Nephron progenitor cell (in vitro differentiated cells): Measurements from ENCODE around the gene LRRC4C.

Source experiments
- DNase-seq: peaks from one replicate; pipeline ENCODE4 v3.0.0; 2021
- H3K27ac Mint-ChIP-seq: 2 replicates; pipeline ENCODE4 v1.8.0; 2021; ENCODE audit warnings: mild to moderate bottlenecking, moderate library complexity, mixed read lengths
- H3K27me3 Mint-ChIP-seq: 2 replicates; pipeline ENCODE4 v1.8.0; 2021; ENCODE audit warnings: mild to moderate bottlenecking, low read depth, mixed read lengths; ENCODE audit not compliant: poor library complexity
- H3K36me3 Mint-ChIP-seq: 2 replicates; pipeline ENCODE4 v1.8.0; 2021; ENCODE audit warnings: low read depth, mixed read lengths
- H3K4me1 Mint-ChIP-seq: 2 replicates; pipeline ENCODE4 v1.8.0; 2021; ENCODE audit warnings: mixed read lengths
- H3K4me3 Mint-ChIP-seq: 2 replicates; pipeline ENCODE4 v1.8.0; 2021; ENCODE audit warnings: mild to moderate bottlenecking, moderate library complexity, mixed read lengths
- H3K9me3 Mint-ChIP-seq: 2 replicates; pipeline ENCODE4 v1.8.0; 2021; ENCODE audit warnings: mild to moderate bottlenecking, moderate library complexity, mixed read lengths
- CTCF ChIP-seq: fragments of 200-600 bp; sonication (generic); IDR thresholded peaks from 2 replicates; pipeline ENCODE4 v1.5.0; 2021; ENCODE audit warnings: antibody characterized with exemption

The LRRC4C gene

GRCh38 chr11:41486424-41486823 lies 27.0 kb upstream of the LRRC4C start:
- Mint-ChIP-seq H3K4me3 (no peak overlapping the region), H3K4me1 (no peaks in the 10 kb centered on the region), H3K27me3 (peaks cover 4% of the 10 kb centered on the region), H3K36me3 (no peaks in the 10 kb centered on the region), H3K27ac (no peak overlapping the region), H3K9me3 (peaks cover 4% of the 10 kb centered on the region)
- TF ChIP-seq CTCF, result no peak
- DNase-seq, result no peak

- Mint-ChIP-seq H3K27me3 (peaks cover 4% of the 10 kb centered on the region), H3K27ac (no peak overlapping the region), H3K36me3 (no peaks in the 10 kb centered on the region), H3K4me3 (no peak overlapping the region), H3K9me3 (peaks cover 4% of the 10 kb centered on the region), H3K4me1 (no peaks in the 10 kb centered on the region)
- no peak for DNase-seq
- TF ChIP-seq CTCF, result no peak
Observed at GRCh38 chr11:41483956-41484355, 24.5 kb upstream of the LRRC4C start.

- no peaks in the 10 kb centered on the region for H3K4me1 Mint-ChIP-seq
- TF ChIP-seq CTCF, result no peak
- DNase-seq, result no peak
- no peaks in the 10 kb centered on the region for H3K27me3 Mint-ChIP-seq
- H3K27ac Mint-ChIP-seq, result no peak overlapping the region
- H3K4me3 Mint-ChIP-seq, result no peak overlapping the region
- no peaks in the 10 kb centered on the region for H3K36me3 Mint-ChIP-seq
- H3K9me3 Mint-ChIP-seq, result peaks cover 14% of the 10 kb centered on the region
Observed at GRCh38 chr11:41479179-41479578, 19.7 kb upstream of the LRRC4C start.

GRCh38 chr11:41461057-41461681 lies 1.7 kb upstream of the LRRC4C start:
- DNase-seq, result no peak
- no peak overlapping the region for H3K4me3 Mint-ChIP-seq
- no peaks in the 10 kb centered on the region for H3K36me3 Mint-ChIP-seq
- H3K4me1 Mint-ChIP-seq, result peaks cover 24% of the 10 kb centered on the region
- H3K9me3 Mint-ChIP-seq, result peaks cover 25% of the 10 kb centered on the region
- no peaks in the 10 kb centered on the region for H3K27me3 Mint-ChIP-seq
- H3K27ac Mint-ChIP-seq, result no peak overlapping the region
- TF ChIP-seq CTCF, result peak; percentile 86

- Mint-ChIP-seq H3K4me3 (no peak overlapping the region), H3K9me3 (peaks cover 10% of the 10 kb centered on the region), H3K4me1 (peaks cover 24% of the 10 kb centered on the region), H3K36me3 (no peaks in the 10 kb centered on the region), H3K27ac (no peak overlapping the region), H3K27me3 (no peaks in the 10 kb centered on the region)
- DNase-seq, result no peak
- TF ChIP-seq CTCF, result no peak
Observed at GRCh38 chr11:41458641-41459040, 811 bp downstream of the LRRC4C start.

- H3K36me3 Mint-ChIP-seq, result no peaks in the 10 kb centered on the region
- TF ChIP-seq CTCF, result no peak
- no peak for DNase-seq
- no peaks in the 10 kb centered on the region for H3K27me3 Mint-ChIP-seq
- H3K9me3 Mint-ChIP-seq, result peaks cover 5% of the 10 kb centered on the region
- no peak overlapping the region for H3K27ac Mint-ChIP-seq
- H3K4me3 Mint-ChIP-seq, result no peak overlapping the region
- H3K4me1 Mint-ChIP-seq, result peaks cover 24% of the 10 kb centered on the region
Observed at GRCh38 chr11:41458154-41458553, 1.3 kb downstream of the LRRC4C start.
